Testis (tissue), 2 donors: ENCODE data around the gene IL12RB2.

Experiments used
- CTCF ChIP-seq, 3 experiments: fragments of 450-650 bp in 2 of 3; fragments of 200-600 bp in 1 of 3; sonication (generic) in 1 of 3; IDR thresholded peaks; one replicate each; pipeline ENCODE4 v1.5.1; 2016 to 2019; ENCODE audit warnings: antibody characterized with exemption in 3 of 3, mild to moderate bottlenecking in 2 of 3, moderate library complexity in 1 of 3
- POLR2A ChIP-seq: fragments of 450-650 bp; IDR thresholded peaks from one replicate; pipeline ENCODE4 v1.6.1; 2017; ENCODE audit warnings: antibody characterized with exemption, mild to moderate bottlenecking, moderate library complexity

- TF ChIP-seq CTCF (IDR thresholded peaks at IDR 0.05) (no peak), POLR2A (no peak)
Observed at GRCh38 chr1:67372136-67372535, 64.5 kb downstream of the IL12RB2 start.
